HCT116 (cell line): ENCODE results near the gene DNMT1. TPM values are rescaled to one million over a fixed set of nuclear protein-coding genes. Genes with fewer than 3 reads are reported as not detected.

Source experiments
- ATAC-seq: fragments of 200-7000 bp; cut with Tn5 transposase; 2 replicates; pipeline ENCODE4 v1.9.1; 2020; ENCODE audit warnings: mild to moderate bottlenecking, moderate library complexity
- BruUV-seq: library from RNA; stranded (reverse); fragments of 400-500 nt; replicated peaks from 2 replicates; lab custom pipeline; 2021; lab: Mats Ljungman, UMichigan
- CTCF ChIA-PET: fragments of 300-600 bp; sonication (Branson Sonifier 250); formaldehyde crosslinking; loops from one replicate; lab custom pipeline; 2021; ENCODE audit warnings: antibody characterized with exemption; lab: Charles Lee
- POLR2A ChIA-PET: fragments of 300-600, 350-600 bp; sonication (Branson Sonifier 250); formaldehyde crosslinking; loops from one replicate; lab custom pipeline; 2021; ENCODE audit warnings: antibody characterized with exemption; lab: Charles Lee
- RAD21 ChIA-PET, 2 experiments: fragments of 300-600 bp; sonication (Branson Sonifier 250); formaldehyde crosslinking; loops; one replicate each; lab custom pipeline; 2023; ENCODE audit warnings: low total read pairs in 2 of 2; ENCODE audit not compliant: uncharacterized antibody in 2 of 2, unreplicated experiment in 2 of 2, low non-redundant PET in 1 of 2; lab: Charles Lee
- DNase-seq: peaks from one replicate; pipeline ENCODE4 v3.0.0-alpha.2; 2010; ENCODE audit warnings: low read depth, low spot score
- H2AFZ ChIP-seq: fragments of 200-600 bp; shearing (Covaris generic), sonication (generic); 2 replicates; pipeline ENCODE4 v1.6.1; 2017; ENCODE audit warnings: low read depth, mixed run types, mixed read lengths, antibody characterized with exemption, low read length; ENCODE audit not compliant: poor library complexity, severe bottlenecking
- H3K27ac ChIP-seq: 2 replicates; pipeline ENCODE4 v1.5.1; 2012; ENCODE audit warnings: low read depth, low read length
- H3K27me3 ChIP-seq: fragments of 200-600 bp; sonication (generic); 2 replicates; pipeline ENCODE4 v1.6.1; 2016; ENCODE audit warnings: mixed run types, low read length, mixed read lengths; ENCODE audit not compliant: insufficient read depth
- H3K36me3 ChIP-seq, 2 experiments: fragments of 200-500 bp in 1 of 2; fragments of 200-600 bp in 1 of 2; sonication (Bioruptor generic) in 1 of 2; sonication (generic) in 1 of 2; 2 replicates each; pipeline versions ENCODE4 v1.5.1 to v1.6.1; 2014 to 2016; ENCODE audit warnings: low read length in 2 of 2, inconsistent platforms in 1 of 2, mixed read lengths in 1 of 2, mixed run types in 1 of 2; ENCODE audit not compliant: insufficient read depth in 2 of 2, control insufficient read depth in 1 of 2
- H3K4me1 ChIP-seq, 2 experiments: fragments of 200-600 bp in 1 of 2; sonication (generic) in 1 of 2; 2 replicates each; pipeline versions ENCODE4 v1.5.1 to v1.6.1; 2012 to 2017; ENCODE audit warnings: low read length in 2 of 2, inconsistent platforms in 1 of 2, mild to moderate bottlenecking in 1 of 2, mixed read lengths in 1 of 2, mixed run types in 1 of 2, moderate library complexity in 1 of 2; ENCODE audit not compliant: insufficient read depth in 2 of 2, control insufficient read depth in 1 of 2
- H3K4me2 ChIP-seq: fragments of 200-600 bp; sonication (generic); 2 replicates; pipeline ENCODE4 v1.6.1; 2017; ENCODE audit warnings: mixed run types, low read length, mixed read lengths
- H3K4me3 ChIP-seq, 2 experiments: fragments of 200-600 bp in 1 of 2; sonication (generic) in 1 of 2; replicated peaks in 1 of 2; 2 replicates each; pipeline ENCODE4 v1.5.1; 2011 to 2016; ENCODE audit warnings: low read length in 2 of 2, control low read depth in 1 of 2, low read depth in 1 of 2, mild to moderate bottlenecking in 1 of 2, mixed read lengths in 1 of 2, mixed run types in 1 of 2
- H3K79me2 ChIP-seq: fragments of 200-600 bp; sonication (generic); 2 replicates; pipeline ENCODE4 v1.6.1; 2017; ENCODE audit warnings: mild to moderate bottlenecking, mixed run types, low read length, moderate library complexity, mixed read lengths; ENCODE audit not compliant: insufficient read depth
- H3K9ac ChIP-seq: fragments of 200-600 bp; sonication (generic); 2 replicates; pipeline ENCODE4 v1.6.1; 2016; ENCODE audit warnings: low read length, mixed read lengths
- H3K9me2 ChIP-seq: fragments of 200-600 bp; sonication (generic), shearing (Covaris generic); 2 replicates; pipeline ENCODE4 v1.6.1; 2017; ENCODE audit warnings: mixed run types, mild to moderate bottlenecking, moderate library complexity; ENCODE audit not compliant: insufficient read depth
- H3K9me3 ChIP-seq, 2 experiments: fragments of 200-500 bp in 1 of 2; fragments of 200-600 bp in 1 of 2; sonication (Bioruptor generic) in 1 of 2; sonication (generic) in 1 of 2; 2 replicates each; pipeline ENCODE4 v1.6.1; 2014 to 2017; ENCODE audit warnings: low read length in 2 of 2, mixed read lengths in 2 of 2, inconsistent platforms in 1 of 2, low read depth in 1 of 2, mild to moderate bottlenecking in 1 of 2, mixed run types in 1 of 2, moderate library complexity in 1 of 2; ENCODE audit not compliant: control insufficient read depth in 1 of 2, insufficient read depth in 1 of 2
- H4K20me1 ChIP-seq: fragments of 200-600 bp; sonication (generic), shearing (Covaris generic); 2 replicates; pipeline ENCODE4 v1.6.1; 2017; ENCODE audit warnings: mixed run types, mild to moderate bottlenecking, moderate library complexity; ENCODE audit not compliant: insufficient read depth
- CBX3 ChIP-seq: IDR thresholded peaks from 2 replicates; pipeline ENCODE4 v1.6.1; 2012; ENCODE audit warnings: low read depth
- CEBPB ChIP-seq: IDR thresholded peaks from 2 replicates; pipeline ENCODE4 v1.6.1; 2012; ENCODE audit warnings: low read depth
- ELF1 ChIP-seq: IDR thresholded peaks from 2 replicates; pipeline ENCODE4 v1.6.1; 2012; ENCODE audit warnings: low read depth, borderline replicate concordance
- EZH2phosphoT487 ChIP-seq: fragments of 200-600 bp; IDR thresholded peaks from 2 replicates; pipeline ENCODE4 v1.6.1; 2018; ENCODE audit warnings: antibody characterized with exemption, borderline replicate concordance
- FOSL1 ChIP-seq: IDR thresholded peaks from 2 replicates; pipeline ENCODE4 v1.6.1; 2012; ENCODE audit warnings: low read depth
- JUND ChIP-seq: IDR thresholded peaks from 2 replicates; pipeline ENCODE4 v1.6.1; 2012
- MAX ChIP-seq: IDR thresholded peaks from 2 replicates; pipeline ENCODE4 v1.6.1; 2012
- POLR2A ChIP-seq: IDR thresholded peaks from 2 replicates; pipeline ENCODE4 v1.7.0; 2011; ENCODE audit warnings: borderline replicate concordance; ENCODE audit not compliant: insufficient read depth, insufficient read length; ENCODE audit errors: extremely low read depth
- POLR2AphosphoS5 ChIP-seq: IDR thresholded peaks from 2 replicates; pipeline ENCODE4 v1.6.1; 2011; ENCODE audit warnings: mild to moderate bottlenecking, low read depth, low read length, moderate library complexity
- RAD21 ChIP-seq: IDR thresholded peaks from 2 replicates; pipeline ENCODE4 v1.6.1; 2012; ENCODE audit warnings: low read depth, mild to moderate bottlenecking
- SIN3A ChIP-seq: IDR thresholded peaks from 2 replicates; pipeline ENCODE4 v1.6.1; 2012; ENCODE audit warnings: low read depth
- SP1 ChIP-seq: IDR thresholded peaks from 2 replicates; pipeline ENCODE4 v1.6.1; 2012; ENCODE audit warnings: low read depth
- TCF7L2 ChIP-seq: IDR thresholded peaks from 2 replicates; pipeline ENCODE4 v1.7.0; 2011; ENCODE audit warnings: borderline replicate concordance, inconsistent platforms; ENCODE audit not compliant: insufficient read depth, insufficient read length; ENCODE audit errors: extremely low read depth
- YY1 ChIP-seq: IDR thresholded peaks from 2 replicates; pipeline ENCODE4 v1.6.1; 2011; ENCODE audit warnings: low read length, low read depth, moderate library complexity, mild to moderate bottlenecking; ENCODE audit not compliant: insufficient replicate concordance; ENCODE audit errors: extremely low read depth
- ZFX ChIP-seq: fragments of 450-650 bp; IDR thresholded peaks from 2 replicates; pipeline ENCODE4 v1.6.1; 2017
- ZNF274 ChIP-seq: fragments of 200-500 bp; sonication (Bioruptor generic); IDR thresholded peaks from 2 replicates; pipeline ENCODE4 v1.6.1; 2014; ENCODE audit warnings: mild to moderate bottlenecking, low read depth, low read length, inconsistent platforms
- intact Hi-C: fragments of 100-400 bp; cut with micrococcal nuclease; formaldehyde crosslinking; loops from 2 replicates; pipeline ENCODE4 v1.10.0; 2022
- total RNA-seq: library from RNA; stranded (reverse); gene quantifications from one replicate; pipeline ENCODE4 v1.2.1, GENCODE V29; 2021; ENCODE audit not compliant: unreplicated experiment
- TF ChIP-seq, protein P1 (sequence below): IDR thresholded peaks from 2 replicates; pipeline ENCODE4 v1.6.1; 2011; ENCODE audit warnings: mild to moderate bottlenecking, low read length, moderate library complexity; ENCODE audit not compliant: insufficient replicate concordance; ENCODE audit errors: extremely low read depth

Gene DNMT1
- total RNA-seq, 1 experiment from 2014 or later, result 235 TPM

DNA sequence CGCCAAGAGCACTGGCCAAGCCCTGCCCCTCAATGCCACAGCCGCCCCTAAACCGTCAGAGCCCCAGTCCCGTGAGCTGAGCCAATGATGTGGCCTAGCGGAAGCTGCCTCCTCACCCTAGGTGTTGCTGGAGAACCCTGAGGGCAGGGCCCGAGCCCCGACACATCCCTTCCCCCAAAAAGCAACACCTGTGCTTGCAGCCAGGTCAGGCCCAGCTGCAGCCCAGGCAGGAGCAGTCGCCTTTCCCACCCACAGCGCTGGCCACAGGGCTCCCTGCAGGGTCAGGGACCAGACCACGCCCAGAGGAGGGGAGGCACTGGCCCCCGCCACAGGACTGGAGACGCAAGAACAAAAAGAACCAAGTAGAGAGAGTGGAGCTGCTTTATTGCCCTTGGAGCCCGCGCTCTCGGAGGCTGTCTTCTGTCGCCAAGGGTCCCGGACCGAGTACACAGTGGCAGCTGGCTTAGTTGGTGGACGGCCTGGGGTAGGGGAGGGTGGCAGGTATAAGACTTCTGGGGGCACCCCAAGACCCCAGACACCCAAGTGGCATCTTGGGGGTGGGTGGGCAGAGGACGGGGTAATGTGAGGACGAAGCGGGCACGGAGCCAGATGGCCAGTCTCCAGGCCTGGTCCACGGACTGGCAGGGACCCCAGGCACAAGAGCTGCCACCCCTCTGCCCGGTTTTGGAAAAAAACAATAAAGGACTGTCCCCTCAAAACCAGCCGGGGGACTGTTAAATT, 79.9 kb downstream of the DNMT1 start:
- H2AFZ ChIP-seq, result no peak overlapping the region
- CTCF ChIA-PET, result no interaction called here
- peaks cover 25 to 37% of the 10 kb centered on the region in 2 experiments; a peak in 3 of 4 replicates for H3K36me3 ChIP-seq
- peaks cover 5 to 39% of the 10 kb centered on the region in 2 experiments for H3K4me1 ChIP-seq
- intact Hi-C loops, result no loop called here
- RAD21 ChIA-PET, result no interaction called here
- H3K9me3 ChIP-seq, result no peaks in the 10 kb centered on the region
- no peak overlapping the region for H3K4me2 ChIP-seq
- BruUV-seq, result no TSS peak
- H3K27me3 ChIP-seq, result no peaks in the 10 kb centered on the region
- peaks cover 38% of the 10 kb centered on the region for H3K79me2 ChIP-seq
- no peak for DNase-seq
- H3K4me3 ChIP-seq, result no peak overlapping the region
- no peak overlapping the region for H3K9ac ChIP-seq
- TF ChIP-seq ZNF274, result no peak
- TF ChIP-seq MAX, result 0 out of 2 replicates have a peak, but pooled peaks have one; percentile 19
- TF ChIP-seq FOSL1, result no peak
- no peak for TF ChIP-seq EZH2phosphoT487
- TF ChIP-seq ZFX, result no peak
- TF ChIP-seq JUND, result 0 out of 2 replicates have a peak, but pooled peaks have one; percentile 14
- TF ChIP-seq, protein P1, sequence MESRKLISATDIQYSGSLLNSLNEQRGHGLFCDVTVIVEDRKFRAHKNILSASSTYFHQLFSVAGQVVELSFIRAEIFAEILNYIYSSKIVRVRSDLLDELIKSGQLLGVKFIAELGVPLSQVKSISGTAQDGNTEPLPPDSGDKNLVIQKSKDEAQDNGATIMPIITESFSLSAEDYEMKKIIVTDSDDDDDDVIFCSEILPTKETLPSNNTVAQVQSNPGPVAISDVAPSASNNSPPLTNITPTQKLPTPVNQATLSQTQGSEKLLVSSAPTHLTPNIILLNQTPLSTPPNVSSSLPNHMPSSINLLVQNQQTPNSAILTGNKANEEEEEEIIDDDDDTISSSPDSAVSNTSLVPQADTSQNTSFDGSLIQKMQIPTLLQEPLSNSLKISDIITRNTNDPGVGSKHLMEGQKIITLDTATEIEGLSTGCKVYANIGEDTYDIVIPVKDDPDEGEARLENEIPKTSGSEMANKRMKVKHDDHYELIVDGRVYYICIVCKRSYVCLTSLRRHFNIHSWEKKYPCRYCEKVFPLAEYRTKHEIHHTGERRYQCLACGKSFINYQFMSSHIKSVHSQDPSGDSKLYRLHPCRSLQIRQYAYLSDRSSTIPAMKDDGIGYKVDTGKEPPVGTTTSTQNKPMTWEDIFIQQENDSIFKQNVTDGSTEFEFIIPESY, result no peak
- TF ChIP-seq YY1, result no peak
- no peak for TF ChIP-seq TCF7L2
- no peak for TF ChIP-seq RAD21
- peak; percentile 38 for TF ChIP-seq POLR2A
- TF ChIP-seq SIN3A, result peak; percentile 54
- TF ChIP-seq SP1, result no peak
- TF ChIP-seq ELF1, result no peak
- TF ChIP-seq CBX3, result no peak
- TF ChIP-seq POLR2AphosphoS5, result peak; percentile 1; the same call in 1 of the 2 replicates
- no peak for TF ChIP-seq CEBPB
- H3K9me2 ChIP-seq, result no peaks in the 10 kb centered on the region
- no peaks in the 10 kb centered on the region for H4K20me1 ChIP-seq
- POLR2A ChIA-PET, result interaction anchor here (1.1 to 1.4 kb wide), 2 partner anchors 9 kb away, joined by 3 to 5 read pairs; partner anchors contain the start of gene PPAN
- peak; percentile 6 for ATAC-seq
- peak overlapping the region; percentile 47; the same call in 1 of the 2 replicates for H3K27ac ChIP-seq
